ENCODE results near the gene INTS14.

- TF ChIP-seq CTCF (IDR thresholded peaks at IDR 0.05) (no peak), EZH2 (IDR thresholded peaks at IDR 0.05) (no peak)
These were observed 70.6 kb downstream of the INTS14 start for GRCh38 chr15:65540314-65540713.
